ENCODE data around the gene CYLD.

CYLD gene

GRCh38 chr16:50741781-50742575, at the start of gene CYLD:
Gene CYLD (plus strand): TSS chr16:50742086. CDS start chr16:50749699, 7,613 bp downstream.
- Mint-ChIP-seq H3K36me3 (peaks cover 13% of the 10 kb centered on the region), H3K27me3 (no peaks in the 10 kb centered on the region), H3K27ac (peak within 1 kb of the TSS; percentile 98), H3K9me3 (ENCODE audit: low read depth) (no peaks in the 10 kb centered on the region), H3K4me3 (peak within 1 kb of the TSS; percentile 95), H3K4me1 (ENCODE audit: low read depth) (peaks cover 51% of the 10 kb centered on the region)

GRCh38 chr16:50692644-50692998, 49.3 kb upstream of the CYLD start:
- Mint-ChIP-seq H3K27ac (no peak overlapping the region), H3K27me3 (no peaks in the 10 kb centered on the region), H3K4me3 (peak overlapping the region; percentile 69), H3K9me3 (ENCODE audit: low read depth) (no peaks in the 10 kb centered on the region), H3K36me3 (peaks cover 3% of the 10 kb centered on the region), H3K4me1 (ENCODE audit: low read depth) (peaks cover 38% of the 10 kb centered on the region)

GRCh38 chr16:50692999-50693781, 48.7 kb upstream of the CYLD start, which contains the start of gene NOD2:
Gene NOD2 (plus strand): TSS chr16:50693606. CDS start chr16:50699496, 5,890 bp downstream.
- Mint-ChIP-seq H3K4me1 (ENCODE audit: low read depth) (peaks cover 43% of the 10 kb centered on the region), H3K36me3 (peaks cover 3% of the 10 kb centered on the region), H3K27ac (peak within 1 kb of the TSS; percentile 48), H3K27me3 (no peaks in the 10 kb centered on the region), H3K4me3 (peak within 1 kb of the TSS; percentile 79), H3K9me3 (ENCODE audit: low read depth) (no peaks in the 10 kb centered on the region)

GRCh38 chr16:50694206-50694605, 47.7 kb upstream of the CYLD start:
- Mint-ChIP-seq H3K27me3 (no peaks in the 10 kb centered on the region), H3K4me1 (ENCODE audit: low read depth) (peaks cover 54% of the 10 kb centered on the region), H3K27ac (no peak overlapping the region), H3K9me3 (ENCODE audit: low read depth) (no peaks in the 10 kb centered on the region), H3K36me3 (peaks cover 3% of the 10 kb centered on the region), H3K4me3 (peak overlapping the region; percentile 79)

GRCh38 chr16:50695017-50696000, 46.6 kb upstream of the CYLD start:
- Mint-ChIP-seq H3K4me3 (peak overlapping the region; percentile 79), H3K27me3 (no peaks in the 10 kb centered on the region), H3K9me3 (ENCODE audit: low read depth) (no peaks in the 10 kb centered on the region), H3K36me3 (peaks cover 3% of the 10 kb centered on the region), H3K27ac (peak overlapping the region; percentile 37), H3K4me1 (ENCODE audit: low read depth) (peaks cover 64% of the 10 kb centered on the region)

GRCh38 chr16:50696126-50696525, 45.8 kb upstream of the CYLD start:
- Mint-ChIP-seq H3K36me3 (peaks cover 3% of the 10 kb centered on the region), H3K27ac (peak overlapping the region; percentile 51), H3K9me3 (ENCODE audit: low read depth) (no peaks in the 10 kb centered on the region), H3K4me3 (no peak overlapping the region), H3K4me1 (ENCODE audit: low read depth) (peaks cover 66% of the 10 kb centered on the region), H3K27me3 (no peaks in the 10 kb centered on the region)

- H3K4me1 Mint-ChIP-seq (ENCODE audit: low read depth) = peaks cover 68% of the 10 kb centered on the region
- H3K27ac Mint-ChIP-seq = no peak overlapping the region
- H3K36me3 Mint-ChIP-seq = peaks cover 6% of the 10 kb centered on the region
- no peaks in the 10 kb centered on the region for H3K9me3 Mint-ChIP-seq (ENCODE audit: low read depth)
- H3K27me3 Mint-ChIP-seq = no peaks in the 10 kb centered on the region
- peak overlapping the region; percentile 3 for H3K4me3 Mint-ChIP-seq
Observed at GRCh38 chr16:50696575-50697420, 45.1 kb upstream of the CYLD start.

GRCh38 chr16:50697421-50697715, 44.5 kb upstream of the CYLD start:
- Mint-ChIP-seq H3K36me3 (peaks cover 6% of the 10 kb centered on the region), H3K27ac (peak overlapping the region; percentile 85), H3K27me3 (no peaks in the 10 kb centered on the region), H3K4me1 (ENCODE audit: low read depth) (peaks cover 67% of the 10 kb centered on the region), H3K9me3 (ENCODE audit: low read depth) (no peaks in the 10 kb centered on the region), H3K4me3 (peak overlapping the region; percentile 76)

- peaks cover 70% of the 10 kb centered on the region for H3K4me1 Mint-ChIP-seq (ENCODE audit: low read depth)
- H3K9me3 Mint-ChIP-seq (ENCODE audit: low read depth) = no peaks in the 10 kb centered on the region
- no peaks in the 10 kb centered on the region for H3K27me3 Mint-ChIP-seq
- peaks cover 6% of the 10 kb centered on the region for H3K36me3 Mint-ChIP-seq
- peak overlapping the region; percentile 85 for H3K27ac Mint-ChIP-seq
- H3K4me3 Mint-ChIP-seq = peak overlapping the region; percentile 76
Observed at GRCh38 chr16:50697881-50698767, 43.8 kb upstream of the CYLD start.

- H3K27me3 Mint-ChIP-seq = no peaks in the 10 kb centered on the region
- H3K9me3 Mint-ChIP-seq (ENCODE audit: low read depth) = peaks cover 7% of the 10 kb centered on the region
- peaks cover 61% of the 10 kb centered on the region for H3K4me1 Mint-ChIP-seq (ENCODE audit: low read depth)
- peaks cover 12% of the 10 kb centered on the region for H3K36me3 Mint-ChIP-seq
- peak overlapping the region; percentile 90 for H3K27ac Mint-ChIP-seq
- H3K4me3 Mint-ChIP-seq = peak overlapping the region; percentile 61
Observed at GRCh38 chr16:50699326-50700159, 42.3 kb upstream of the CYLD start.

GRCh38 chr16:50702725-50703124, 39.2 kb upstream of the CYLD start:
- H3K27ac Mint-ChIP-seq = no peak overlapping the region
- H3K4me1 Mint-ChIP-seq (ENCODE audit: low read depth) = peaks cover 46% of the 10 kb centered on the region
- H3K9me3 Mint-ChIP-seq (ENCODE audit: low read depth) = peaks cover 17% of the 10 kb centered on the region
- no peak overlapping the region for H3K4me3 Mint-ChIP-seq
- H3K27me3 Mint-ChIP-seq = no peaks in the 10 kb centered on the region
- H3K36me3 Mint-ChIP-seq = peaks cover 21% of the 10 kb centered on the region

- Mint-ChIP-seq H3K9me3 (ENCODE audit: low read depth) (peaks cover 17% of the 10 kb centered on the region), H3K27ac (no peak overlapping the region), H3K4me3 (no peak overlapping the region), H3K4me1 (ENCODE audit: low read depth) (peaks cover 46% of the 10 kb centered on the region), H3K27me3 (no peaks in the 10 kb centered on the region), H3K36me3 (peaks cover 21% of the 10 kb centered on the region)
Observed at GRCh38 chr16:50704245-50704644, 37.6 kb upstream of the CYLD start.

Data from activated naive CD8-positive, alpha-beta T cell (primary cell).